Fibroblast of pulmonary artery (primary cell): Measurements from ENCODE around the gene EFEMP2.
A peak's percentile ranks its signal among the peaks of the same experiment; 100 is the strongest.

Experiments used
- DNase-seq: peaks from one replicate; pipeline ENCODE4 v3.0.0-alpha.2; 2010; ENCODE audit warnings: low read depth
- H3K4me3 ChIP-seq: replicated peaks from 2 replicates; pipeline ENCODE4 v1.5.1; 2011; ENCODE audit warnings: low read depth, mild to moderate bottlenecking, control low read depth, low read length, moderate library complexity
- TF ChIP-seq, protein P1 (sequence below): IDR thresholded peaks from 2 replicates; pipeline ENCODE4 v1.5.1; 2011; ENCODE audit warnings: mild to moderate bottlenecking, control low read depth, low read length, inconsistent platforms; ENCODE audit errors: missing control alignments

Gene EFEMP2

DNA sequence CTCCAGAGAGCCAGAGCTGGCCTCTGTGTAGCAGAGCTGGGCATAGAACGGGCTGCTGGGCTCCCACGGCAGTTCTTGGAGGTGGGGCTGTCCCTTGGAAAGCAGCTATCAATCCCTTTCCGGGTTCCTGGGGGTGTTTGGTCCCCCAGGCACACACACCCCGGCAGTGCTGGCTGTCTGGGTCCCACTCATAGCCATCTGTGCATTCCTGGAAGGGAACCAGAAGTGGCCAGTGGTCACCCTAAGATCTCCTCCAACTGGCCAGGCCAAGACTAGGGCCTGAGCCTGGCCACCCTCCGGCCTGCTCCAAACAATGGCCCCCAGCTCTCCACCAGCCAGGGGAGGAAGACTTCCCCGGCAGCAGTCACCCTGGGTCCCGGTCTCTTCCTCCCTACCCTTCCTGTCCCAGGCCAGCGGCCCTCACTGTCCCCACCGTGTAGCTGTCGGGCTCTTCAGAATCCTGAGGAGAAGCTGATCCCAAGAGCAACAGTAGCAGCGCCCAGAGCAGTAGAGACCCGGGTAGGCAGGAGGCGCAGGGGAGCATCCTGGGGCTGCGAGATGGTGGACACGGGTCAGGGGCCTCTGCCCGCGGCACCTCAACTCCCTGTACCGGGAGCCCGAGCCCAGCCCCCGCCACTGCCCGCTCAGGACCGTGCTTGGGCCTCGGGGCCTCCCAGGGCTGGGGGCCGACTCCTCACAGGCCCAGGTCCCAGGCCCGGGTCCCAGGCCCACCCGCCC is 620 bp downstream of the EFEMP2 start:
- TF ChIP-seq, protein P1, sequence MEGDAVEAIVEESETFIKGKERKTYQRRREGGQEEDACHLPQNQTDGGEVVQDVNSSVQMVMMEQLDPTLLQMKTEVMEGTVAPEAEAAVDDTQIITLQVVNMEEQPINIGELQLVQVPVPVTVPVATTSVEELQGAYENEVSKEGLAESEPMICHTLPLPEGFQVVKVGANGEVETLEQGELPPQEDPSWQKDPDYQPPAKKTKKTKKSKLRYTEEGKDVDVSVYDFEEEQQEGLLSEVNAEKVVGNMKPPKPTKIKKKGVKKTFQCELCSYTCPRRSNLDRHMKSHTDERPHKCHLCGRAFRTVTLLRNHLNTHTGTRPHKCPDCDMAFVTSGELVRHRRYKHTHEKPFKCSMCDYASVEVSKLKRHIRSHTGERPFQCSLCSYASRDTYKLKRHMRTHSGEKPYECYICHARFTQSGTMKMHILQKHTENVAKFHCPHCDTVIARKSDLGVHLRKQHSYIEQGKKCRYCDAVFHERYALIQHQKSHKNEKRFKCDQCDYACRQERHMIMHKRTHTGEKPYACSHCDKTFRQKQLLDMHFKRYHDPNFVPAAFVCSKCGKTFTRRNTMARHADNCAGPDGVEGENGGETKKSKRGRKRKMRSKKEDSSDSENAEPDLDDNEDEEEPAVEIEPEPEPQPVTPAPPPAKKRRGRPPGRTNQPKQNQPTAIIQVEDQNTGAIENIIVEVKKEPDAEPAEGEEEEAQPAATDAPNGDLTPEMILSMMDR: peak; percentile 27
- DNase-seq: no peak
- peak overlapping the region; percentile 67 for H3K4me3 ChIP-seq

DNA sequence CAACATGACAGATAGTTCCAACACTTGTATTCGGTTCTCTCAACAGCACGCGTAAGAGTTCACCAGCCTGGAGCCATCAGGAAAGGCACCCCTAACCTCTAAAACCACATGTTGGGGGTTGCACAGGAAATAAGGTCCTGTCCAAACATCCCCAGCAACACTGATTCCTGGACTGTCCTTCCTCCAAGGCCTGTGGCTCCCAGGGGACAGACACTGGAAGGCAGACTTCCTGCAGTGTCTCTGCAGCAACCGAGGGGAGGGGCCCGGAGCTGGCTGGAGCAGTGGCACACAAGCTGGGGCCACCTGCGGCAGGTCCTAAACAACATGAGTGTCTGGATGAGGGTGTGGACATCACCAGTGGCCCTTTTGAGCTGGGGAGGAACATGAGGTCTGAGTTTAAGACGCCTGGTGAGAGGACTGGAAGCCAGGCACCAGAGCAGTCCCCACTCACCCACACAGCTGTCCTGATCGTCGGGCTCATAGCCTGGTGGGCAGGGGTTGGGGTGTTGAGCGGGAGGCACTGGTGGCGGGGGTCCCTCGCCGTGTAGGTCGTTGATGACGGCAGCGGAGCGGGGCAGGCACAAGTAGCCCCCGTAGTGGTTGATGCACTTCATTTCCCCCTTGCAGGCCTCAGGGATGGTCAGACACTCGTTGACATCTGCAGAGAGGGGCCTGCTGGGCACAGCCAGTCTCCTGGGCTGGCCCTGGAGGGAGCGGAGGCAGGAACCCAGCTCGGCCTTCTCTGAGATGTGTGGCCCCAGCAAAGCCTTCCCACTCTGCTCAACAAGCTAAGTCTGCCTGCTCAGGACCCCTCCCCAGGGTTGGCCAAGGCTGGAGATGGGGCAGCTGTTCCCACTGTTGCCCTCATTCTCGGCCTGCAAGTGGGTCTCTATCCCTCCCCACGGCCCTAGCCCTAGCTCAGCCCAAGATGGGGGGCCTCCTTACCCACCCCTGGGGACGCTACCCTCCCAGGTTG is 1.6 kb downstream of the EFEMP2 start:
- no peak for DNase-seq
- H3K4me3 ChIP-seq: peak overlapping the region; percentile 67
- TF ChIP-seq, protein P1: no peak

DNA sequence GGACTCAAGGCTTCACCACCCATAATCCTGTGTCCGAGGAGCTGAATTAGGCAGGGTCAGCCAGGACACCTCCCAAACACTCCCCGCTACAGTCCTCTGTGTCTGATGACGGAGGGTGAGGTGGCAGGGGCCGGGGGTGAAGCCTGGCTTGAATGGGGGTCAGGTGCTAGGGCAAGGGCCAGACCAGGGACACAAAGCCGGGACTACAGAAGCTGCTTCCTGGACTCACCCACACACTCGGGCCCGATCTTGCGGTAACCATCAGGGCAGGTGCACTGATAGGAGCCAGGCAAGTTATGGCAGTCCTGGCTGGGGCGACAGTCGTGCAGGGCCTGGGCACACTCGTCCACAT is 2.3 kb downstream of the EFEMP2 start:
- TF ChIP-seq, protein P1: no peak
- H3K4me3 ChIP-seq: no peak overlapping the region
- DNase-seq: no peak

DNA sequence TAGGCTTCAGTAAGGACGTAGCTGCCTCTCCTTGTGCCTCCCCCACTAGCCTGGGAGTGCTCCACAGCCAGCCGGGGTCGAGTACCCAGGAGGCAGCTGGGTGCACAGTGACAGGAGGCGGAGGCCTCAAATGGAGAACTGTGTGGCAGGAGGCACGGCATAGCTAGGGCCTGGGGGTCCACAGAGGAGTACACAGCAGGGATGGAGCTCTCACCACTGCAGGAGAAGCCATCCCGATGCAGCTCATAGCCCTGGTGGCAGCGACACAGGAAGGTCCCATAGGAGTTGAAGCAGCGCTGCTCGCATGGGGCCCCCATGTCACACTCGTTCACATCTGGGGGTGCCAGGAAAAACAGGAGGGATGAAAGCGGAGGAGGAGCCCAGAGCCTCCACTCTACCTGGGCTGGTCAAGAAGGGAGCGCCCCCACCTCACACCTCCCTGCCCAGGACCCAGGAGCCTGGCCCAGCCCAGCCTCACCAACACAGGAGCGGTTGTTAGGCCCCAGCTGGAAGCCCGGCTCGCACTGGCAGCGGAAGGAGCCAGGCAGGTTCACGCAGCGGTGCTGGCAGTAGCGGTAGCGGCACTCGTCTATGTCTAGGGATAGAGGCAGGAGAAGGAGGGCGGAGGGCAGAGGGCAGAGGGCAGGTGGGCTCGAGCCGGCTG is 2.8 kb downstream of the EFEMP2 start:
- H3K4me3 ChIP-seq: no peak overlapping the region
- DNase-seq: no peak
- TF ChIP-seq, protein P1: no peak

DNA sequence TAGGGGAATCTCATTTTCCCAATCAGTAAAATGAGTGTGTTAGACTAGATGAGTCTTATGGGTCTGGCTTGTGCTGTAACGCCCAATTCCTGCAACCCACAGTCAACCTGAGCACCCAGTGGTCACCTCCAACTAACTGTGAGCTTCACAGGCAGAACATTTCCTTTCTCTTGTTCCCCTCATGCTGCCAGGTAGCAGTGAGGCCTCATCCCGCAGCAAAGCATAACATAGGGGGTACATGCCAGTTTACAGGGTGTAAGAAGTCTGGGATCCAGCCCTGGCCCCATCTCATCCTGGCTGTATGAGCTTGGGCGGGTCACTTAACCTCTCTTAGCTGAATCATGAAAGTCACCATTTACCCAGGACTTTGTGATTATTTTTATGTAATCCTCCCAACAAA is 3.7 kb downstream of the EFEMP2 start:
- DNase-seq: no peak
- H3K4me3 ChIP-seq: no peak overlapping the region
- TF ChIP-seq, protein P1: no peak

DNA sequence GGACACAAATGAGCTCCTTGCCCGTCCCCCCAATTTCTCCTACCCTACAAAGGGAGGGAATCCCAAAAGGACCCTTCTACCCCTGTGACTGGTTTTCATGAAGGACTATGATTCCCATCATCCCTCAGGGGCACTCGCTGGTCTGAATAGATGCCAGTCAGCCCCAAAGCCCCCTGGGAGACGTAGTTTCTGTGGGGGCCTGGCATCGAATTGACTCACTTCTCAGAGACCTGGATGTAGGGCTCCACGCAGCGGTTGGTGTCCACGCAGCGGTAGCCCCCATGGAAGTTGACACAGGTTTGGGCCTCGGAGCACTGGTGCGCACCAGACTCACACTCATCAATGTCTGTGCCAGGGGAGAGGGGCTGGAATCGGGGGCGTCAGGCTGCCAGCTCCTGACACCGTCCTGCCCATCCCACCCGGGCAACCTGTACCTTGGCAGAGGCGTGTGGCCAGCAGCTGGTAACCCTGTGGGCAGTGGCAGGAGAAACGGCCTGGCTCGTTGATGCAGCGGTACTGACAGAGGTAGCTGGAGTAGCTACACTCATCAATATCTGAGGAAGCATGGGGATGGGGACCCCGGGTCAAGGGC is 4.4 kb downstream of the EFEMP2 start:
- H3K4me3 ChIP-seq: no peak overlapping the region
- DNase-seq: no peak
- TF ChIP-seq, protein P1: no peak
